Nephron progenitor cell (in vitro differentiated cells): ENCODE measurements around the gene NBAS.

ENCODE experiments used
- DNase-seq: peaks from one replicate; pipeline ENCODE4 v3.0.0; 2021
- H3K27ac Mint-ChIP-seq: 2 replicates; pipeline ENCODE4 v1.8.0; 2021; ENCODE audit warnings: mild to moderate bottlenecking, moderate library complexity, mixed read lengths
- H3K27me3 Mint-ChIP-seq: 2 replicates; pipeline ENCODE4 v1.8.0; 2021; ENCODE audit warnings: mild to moderate bottlenecking, low read depth, mixed read lengths; ENCODE audit not compliant: poor library complexity
- H3K36me3 Mint-ChIP-seq: 2 replicates; pipeline ENCODE4 v1.8.0; 2021; ENCODE audit warnings: low read depth, mixed read lengths
- H3K4me1 Mint-ChIP-seq: 2 replicates; pipeline ENCODE4 v1.8.0; 2021; ENCODE audit warnings: mixed read lengths
- H3K4me3 Mint-ChIP-seq: 2 replicates; pipeline ENCODE4 v1.8.0; 2021; ENCODE audit warnings: mild to moderate bottlenecking, moderate library complexity, mixed read lengths
- H3K9me3 Mint-ChIP-seq: 2 replicates; pipeline ENCODE4 v1.8.0; 2021; ENCODE audit warnings: mild to moderate bottlenecking, moderate library complexity, mixed read lengths
- CTCF ChIP-seq: fragments of 200-600 bp; sonication (generic); IDR thresholded peaks from 2 replicates; pipeline ENCODE4 v1.5.0; 2021; ENCODE audit warnings: antibody characterized with exemption

The NBAS gene

GRCh38 chr2:15577071-15577735 lies 16.1 kb upstream of the NBAS start:
- H3K4me3 Mint-ChIP-seq = no peak overlapping the region
- no peaks in the 10 kb centered on the region for H3K27me3 Mint-ChIP-seq
- no peak overlapping the region for H3K27ac Mint-ChIP-seq
- DNase-seq = peak; percentile 95
- H3K9me3 Mint-ChIP-seq = peaks cover 6% of the 10 kb centered on the region
- H3K4me1 Mint-ChIP-seq = peaks cover 53% of the 10 kb centered on the region
- H3K36me3 Mint-ChIP-seq = no peaks in the 10 kb centered on the region
- TF ChIP-seq CTCF = peak; percentile 80

- no peaks in the 10 kb centered on the region for H3K27me3 Mint-ChIP-seq
- no peak for TF ChIP-seq CTCF
- H3K27ac Mint-ChIP-seq = peak overlapping the region; percentile 96
- peak overlapping the region; percentile 2 for H3K4me3 Mint-ChIP-seq
- H3K9me3 Mint-ChIP-seq = peaks cover 7% of the 10 kb centered on the region
- DNase-seq = no peak
- peaks cover 4% of the 10 kb centered on the region for H3K36me3 Mint-ChIP-seq
- peaks cover 73% of the 10 kb centered on the region for H3K4me1 Mint-ChIP-seq
Observed at GRCh38 chr2:15571729-15572128, 10.6 kb upstream of the NBAS start.

- Mint-ChIP-seq H3K9me3 (peaks cover 7% of the 10 kb centered on the region), H3K4me1 (peaks cover 63% of the 10 kb centered on the region), H3K4me3 (peak overlapping the region; percentile 37), H3K36me3 (peaks cover 4% of the 10 kb centered on the region), H3K27ac (peak overlapping the region; percentile 96), H3K27me3 (no peaks in the 10 kb centered on the region)
- DNase-seq = peak; percentile 25
- no peak for TF ChIP-seq CTCF
Observed at GRCh38 chr2:15570104-15570503, 9.0 kb upstream of the NBAS start.

GRCh38 chr2:15568874-15569273 lies 7.7 kb upstream of the NBAS start:
- Mint-ChIP-seq H3K9me3 (peaks cover 7% of the 10 kb centered on the region), H3K27ac (peak overlapping the region; percentile 96), H3K4me3 (no peak overlapping the region), H3K27me3 (peaks cover under 1% of the 10 kb centered on the region), H3K4me1 (peaks cover 64% of the 10 kb centered on the region), H3K36me3 (peaks cover 4% of the 10 kb centered on the region)
- TF ChIP-seq CTCF = no peak
- no peak for DNase-seq

GRCh38 chr2:15566912-15567311 lies 5.8 kb upstream of the NBAS start:
- no peak for DNase-seq
- H3K9me3 Mint-ChIP-seq = peaks cover 7% of the 10 kb centered on the region
- no peak overlapping the region for H3K4me3 Mint-ChIP-seq
- H3K4me1 Mint-ChIP-seq = peaks cover 70% of the 10 kb centered on the region
- H3K36me3 Mint-ChIP-seq = peaks cover 4% of the 10 kb centered on the region
- H3K27ac Mint-ChIP-seq = no peak overlapping the region
- TF ChIP-seq CTCF = no peak
- peaks cover 5% of the 10 kb centered on the region for H3K27me3 Mint-ChIP-seq
